ENCODE results near the gene AFAP1. TPM values are rescaled to one million over a fixed set of nuclear protein-coding genes. Genes with fewer than 3 reads are reported as not detected.

Gene AFAP1
- total RNA-seq, 1 donor from 2014 or later, result 28.7 TPM

DNA sequence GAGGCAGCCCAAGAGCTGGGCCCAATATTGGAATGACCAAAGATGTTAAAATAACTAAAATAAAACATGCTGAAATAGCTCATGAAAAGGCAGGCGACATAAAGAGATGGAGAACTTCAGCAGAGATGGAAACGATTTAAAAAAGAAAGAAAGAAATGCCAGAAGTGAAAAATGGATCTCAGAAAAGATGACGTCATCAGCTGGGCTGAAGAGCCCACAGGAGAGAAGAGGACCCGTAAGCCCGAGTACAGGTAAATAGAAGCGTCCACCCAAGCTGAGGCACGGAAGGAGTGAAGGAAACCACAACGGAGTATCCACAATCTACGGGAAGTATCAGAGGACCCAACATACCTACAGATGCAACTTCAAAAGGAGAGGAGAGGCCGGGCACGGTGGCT, 112.8 kb downstream of the AFAP1 start:
- Histone ChIP-seq H3K27ac (no peak overlapping the region), H3K9me3 (no peaks in the 10 kb centered on the region), H3K4me1 (peaks cover 50% of the 10 kb centered on the region), H3K4me3 (no peak overlapping the region), H3K27me3 (no peaks in the 10 kb centered on the region), H3K36me3 (no peaks in the 10 kb centered on the region)
- TF ChIP-seq, protein P1, sequence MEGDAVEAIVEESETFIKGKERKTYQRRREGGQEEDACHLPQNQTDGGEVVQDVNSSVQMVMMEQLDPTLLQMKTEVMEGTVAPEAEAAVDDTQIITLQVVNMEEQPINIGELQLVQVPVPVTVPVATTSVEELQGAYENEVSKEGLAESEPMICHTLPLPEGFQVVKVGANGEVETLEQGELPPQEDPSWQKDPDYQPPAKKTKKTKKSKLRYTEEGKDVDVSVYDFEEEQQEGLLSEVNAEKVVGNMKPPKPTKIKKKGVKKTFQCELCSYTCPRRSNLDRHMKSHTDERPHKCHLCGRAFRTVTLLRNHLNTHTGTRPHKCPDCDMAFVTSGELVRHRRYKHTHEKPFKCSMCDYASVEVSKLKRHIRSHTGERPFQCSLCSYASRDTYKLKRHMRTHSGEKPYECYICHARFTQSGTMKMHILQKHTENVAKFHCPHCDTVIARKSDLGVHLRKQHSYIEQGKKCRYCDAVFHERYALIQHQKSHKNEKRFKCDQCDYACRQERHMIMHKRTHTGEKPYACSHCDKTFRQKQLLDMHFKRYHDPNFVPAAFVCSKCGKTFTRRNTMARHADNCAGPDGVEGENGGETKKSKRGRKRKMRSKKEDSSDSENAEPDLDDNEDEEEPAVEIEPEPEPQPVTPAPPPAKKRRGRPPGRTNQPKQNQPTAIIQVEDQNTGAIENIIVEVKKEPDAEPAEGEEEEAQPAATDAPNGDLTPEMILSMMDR (IDR thresholded peaks at IDR 0.05), result no peak
- DNase-seq, result no peak
- intact Hi-C loops (cut with DNase I), result no loop called here
- ATAC-seq, result no peak

DNA sequence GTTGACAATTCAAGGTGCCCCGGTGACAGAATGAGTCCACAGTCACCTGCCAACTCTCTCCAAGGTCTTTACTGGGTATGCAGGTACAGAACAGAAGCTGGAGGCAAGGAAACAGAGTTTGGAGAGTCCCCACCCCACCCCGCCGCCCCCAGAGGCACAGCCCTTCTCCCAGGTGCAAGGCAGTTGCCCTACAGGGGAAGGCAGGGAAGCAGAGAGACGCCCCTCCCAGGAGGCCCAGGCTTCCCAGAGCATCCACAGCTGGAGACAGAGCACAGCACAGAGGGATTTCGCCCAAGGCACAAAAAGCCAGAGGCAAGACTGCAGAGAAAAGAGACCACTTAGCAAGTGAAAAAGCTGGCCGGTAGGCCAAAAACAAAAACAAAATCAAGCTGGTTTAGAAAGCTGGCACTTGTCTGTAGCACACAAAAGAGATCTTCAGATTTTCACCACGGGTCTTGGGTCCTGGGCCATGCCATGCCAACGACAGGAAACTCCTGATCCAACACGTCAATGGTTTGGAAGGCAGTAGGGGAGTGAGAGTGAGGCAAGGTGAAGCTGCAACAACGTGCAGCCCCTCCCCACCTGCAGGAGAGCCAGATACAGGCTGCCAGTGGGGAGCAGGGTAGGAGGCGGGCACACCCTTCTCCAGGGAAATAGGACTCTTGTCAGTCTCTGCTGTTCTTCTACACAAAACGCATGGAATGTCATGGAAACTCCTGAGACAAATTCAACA, 113.3 kb downstream of the AFAP1 start:
- TF ChIP-seq, protein P1 (IDR thresholded peaks at IDR 0.05), result no peak
- no peak overlapping the region for H3K4me3 ChIP-seq
- H3K27ac ChIP-seq, result no peak overlapping the region
- ATAC-seq, result no peak
- H3K36me3 ChIP-seq, result no peaks in the 10 kb centered on the region
- intact Hi-C loops (cut with DNase I), result no loop called here
- peaks cover 48% of the 10 kb centered on the region for H3K4me1 ChIP-seq
- no peaks in the 10 kb centered on the region for H3K9me3 ChIP-seq
- no peak for DNase-seq
- no peaks in the 10 kb centered on the region for H3K27me3 ChIP-seq

DNA sequence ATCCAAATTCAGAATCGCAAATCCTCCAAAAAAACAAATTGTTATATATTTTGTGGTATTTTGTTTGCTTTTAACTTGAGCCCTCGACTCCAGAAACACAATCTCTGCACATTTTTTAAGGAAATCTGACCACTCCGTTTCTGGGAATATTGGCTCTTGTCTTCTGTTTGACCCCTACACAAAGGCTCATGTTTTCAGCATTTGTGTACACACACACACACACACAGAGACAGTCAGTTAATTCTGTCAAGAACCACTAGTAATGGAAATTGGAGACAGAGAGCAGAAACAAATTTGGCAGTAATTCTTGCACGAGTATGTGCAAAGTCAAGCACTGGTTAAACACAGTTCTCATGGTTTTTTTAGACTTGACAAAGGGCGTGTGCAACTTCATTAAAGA, 115.4 kb downstream of the AFAP1 start:
- no peak for ATAC-seq
- no peak overlapping the region for H3K27ac ChIP-seq
- peaks cover 37% of the 10 kb centered on the region for H3K4me1 ChIP-seq
- H3K4me3 ChIP-seq, result no peak overlapping the region
- no peaks in the 10 kb centered on the region for H3K27me3 ChIP-seq
- no peaks in the 10 kb centered on the region for H3K9me3 ChIP-seq
- no peak for DNase-seq
- intact Hi-C loops (cut with DNase I), result no loop called here
- no peaks in the 10 kb centered on the region for H3K36me3 ChIP-seq
- TF ChIP-seq, protein P1 (IDR thresholded peaks at IDR 0.05), result no peak

DNA sequence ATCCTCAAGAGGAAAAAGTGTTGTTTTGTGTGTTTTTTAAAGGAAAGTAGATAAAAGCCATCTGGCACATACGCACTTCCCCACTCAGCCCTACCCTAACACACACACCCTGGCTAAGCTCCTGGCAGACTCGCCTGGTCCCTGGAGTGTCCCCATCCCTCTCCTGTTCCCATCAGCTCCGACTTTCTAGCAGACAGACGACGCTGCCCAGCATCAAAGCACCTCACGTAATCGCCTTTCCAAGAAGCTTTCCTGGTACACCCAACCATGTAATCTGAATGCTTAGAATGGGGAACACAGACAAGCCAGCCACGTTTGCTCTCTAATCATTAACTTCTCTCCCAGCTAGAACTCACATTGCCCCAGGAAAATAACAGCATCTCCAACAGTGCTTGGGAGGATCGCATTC, 116.2 kb downstream of the AFAP1 start:
- Histone ChIP-seq H3K9me3 (no peaks in the 10 kb centered on the region), H3K27me3 (no peaks in the 10 kb centered on the region), H3K27ac (peak overlapping the region; percentile 79), H3K4me3 (no peak overlapping the region), H3K36me3 (no peaks in the 10 kb centered on the region), H3K4me1 (peaks cover 29% of the 10 kb centered on the region)
- TF ChIP-seq, protein P1 (IDR thresholded peaks at IDR 0.05), result no peak
- no peak for DNase-seq
- intact Hi-C loops (cut with DNase I), result no loop called here
- peak; percentile 69 for ATAC-seq

DNA sequence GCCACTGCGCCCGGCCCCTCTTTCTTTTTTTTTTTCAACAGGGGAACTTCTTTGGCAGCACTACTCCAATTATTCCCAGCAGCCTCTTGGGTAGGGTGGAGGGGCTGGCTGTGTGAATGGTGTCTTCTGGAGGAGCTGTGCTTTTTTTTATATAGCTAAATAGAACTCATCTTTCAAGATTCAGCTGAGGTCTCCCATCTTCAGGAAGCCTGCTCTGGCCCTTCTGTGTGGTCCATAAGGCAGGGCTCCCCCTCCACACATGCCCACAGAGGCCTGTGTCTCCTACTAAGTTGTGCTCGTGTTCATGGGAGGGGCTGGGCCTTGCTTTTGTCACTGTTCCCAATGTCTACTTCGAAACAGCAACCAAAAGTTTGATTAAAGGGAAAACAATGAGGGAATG, 116.8 kb downstream of the AFAP1 start:
- intact Hi-C loops (cut with DNase I), result no loop called here
- no peak for ATAC-seq
- Histone ChIP-seq H3K9me3 (no peaks in the 10 kb centered on the region), H3K27ac (peak overlapping the region; percentile 79), H3K4me3 (no peak overlapping the region), H3K4me1 (peaks cover 25% of the 10 kb centered on the region), H3K27me3 (no peaks in the 10 kb centered on the region), H3K36me3 (no peaks in the 10 kb centered on the region)
- DNase-seq, result no peak
- TF ChIP-seq, protein P1 (IDR thresholded peaks at IDR 0.05), result no peak

DNA sequence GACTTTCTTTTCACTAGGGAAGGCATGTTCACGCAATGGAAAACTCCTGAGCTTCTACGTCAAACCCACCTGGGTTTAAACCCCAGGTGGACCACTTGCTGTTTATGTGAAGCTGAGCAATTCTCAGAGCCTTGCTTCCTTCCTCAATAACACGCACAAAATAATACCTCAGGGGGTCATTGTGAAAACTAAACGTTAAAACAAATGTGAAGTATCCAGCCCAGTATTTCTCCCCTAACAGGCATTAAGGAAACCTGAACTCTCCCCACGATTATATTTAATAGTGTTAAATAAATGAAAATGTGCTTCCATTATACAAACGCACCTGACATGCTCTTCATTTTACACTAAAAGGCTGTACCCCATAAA, 117.5 kb downstream of the AFAP1 start:
- intact Hi-C loops (cut with DNase I), result no loop called here
- H3K4me3 ChIP-seq, result no peak overlapping the region
- TF ChIP-seq, protein P1 (IDR thresholded peaks at IDR 0.05), result no peak
- DNase-seq (no peak), ATAC-seq (no peak)
- peak overlapping the region; percentile 33 for H3K27ac ChIP-seq
- no peaks in the 10 kb centered on the region for H3K27me3 ChIP-seq
- H3K36me3 ChIP-seq, result no peaks in the 10 kb centered on the region
- H3K4me1 ChIP-seq, result peaks cover 21% of the 10 kb centered on the region
- H3K9me3 ChIP-seq, result no peaks in the 10 kb centered on the region
